Measurements from ENCODE around the gene DRD5. TPM values are rescaled to one million over a fixed set of nuclear protein-coding genes. Genes with fewer than 3 reads are reported as not detected.

DRD5 gene
- total RNA-seq, 1 donor from 2014 or later = not detected

DNA sequence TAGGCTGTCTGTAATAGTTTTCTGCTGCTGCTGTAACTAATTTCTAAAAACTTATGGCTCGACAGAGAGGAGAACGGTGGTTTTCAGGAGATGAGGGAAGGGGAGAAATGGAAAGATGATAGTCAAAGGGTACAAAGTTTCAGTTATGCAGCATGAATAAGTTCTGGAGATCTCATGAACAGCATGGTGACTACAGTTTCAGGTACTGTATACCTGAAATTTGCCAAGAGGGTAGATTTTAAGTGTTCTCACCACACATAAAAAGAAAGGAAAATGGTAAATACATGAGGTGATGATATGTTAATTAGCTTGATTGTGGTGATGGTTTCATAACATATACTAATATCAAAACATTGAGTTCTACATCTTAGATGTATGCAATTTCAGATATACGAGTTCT, 34.9 kb downstream of the DRD5 start:
- H3K4me1 ChIP-seq = no peaks in the 10 kb centered on the region
- H3K27ac ChIP-seq = no peak overlapping the region
- DNase-seq (ENCODE audit: extremely low spot score in 2 of 2) = no peak
- intact Hi-C loops (cut with DNase I) = no loop called here
- H3K36me3 ChIP-seq = no peaks in the 10 kb centered on the region
- H3K4me3 ChIP-seq = no peak overlapping the region
- no peaks in the 10 kb centered on the region for H3K27me3 ChIP-seq
- H3K9me3 ChIP-seq = no peaks in the 10 kb centered on the region
- TF ChIP-seq, protein P1, sequence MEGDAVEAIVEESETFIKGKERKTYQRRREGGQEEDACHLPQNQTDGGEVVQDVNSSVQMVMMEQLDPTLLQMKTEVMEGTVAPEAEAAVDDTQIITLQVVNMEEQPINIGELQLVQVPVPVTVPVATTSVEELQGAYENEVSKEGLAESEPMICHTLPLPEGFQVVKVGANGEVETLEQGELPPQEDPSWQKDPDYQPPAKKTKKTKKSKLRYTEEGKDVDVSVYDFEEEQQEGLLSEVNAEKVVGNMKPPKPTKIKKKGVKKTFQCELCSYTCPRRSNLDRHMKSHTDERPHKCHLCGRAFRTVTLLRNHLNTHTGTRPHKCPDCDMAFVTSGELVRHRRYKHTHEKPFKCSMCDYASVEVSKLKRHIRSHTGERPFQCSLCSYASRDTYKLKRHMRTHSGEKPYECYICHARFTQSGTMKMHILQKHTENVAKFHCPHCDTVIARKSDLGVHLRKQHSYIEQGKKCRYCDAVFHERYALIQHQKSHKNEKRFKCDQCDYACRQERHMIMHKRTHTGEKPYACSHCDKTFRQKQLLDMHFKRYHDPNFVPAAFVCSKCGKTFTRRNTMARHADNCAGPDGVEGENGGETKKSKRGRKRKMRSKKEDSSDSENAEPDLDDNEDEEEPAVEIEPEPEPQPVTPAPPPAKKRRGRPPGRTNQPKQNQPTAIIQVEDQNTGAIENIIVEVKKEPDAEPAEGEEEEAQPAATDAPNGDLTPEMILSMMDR (IDR thresholded peaks at IDR 0.05) = no peak
- TF ChIP-seq POLR2AphosphoS5 (IDR thresholded peaks at IDR 0.05; ENCODE audit: insufficient read depth in 1 of 2, low read depth in 1 of 2) (no peak), POLR2A (IDR thresholded peaks at IDR 0.05) (no peak)

DNA sequence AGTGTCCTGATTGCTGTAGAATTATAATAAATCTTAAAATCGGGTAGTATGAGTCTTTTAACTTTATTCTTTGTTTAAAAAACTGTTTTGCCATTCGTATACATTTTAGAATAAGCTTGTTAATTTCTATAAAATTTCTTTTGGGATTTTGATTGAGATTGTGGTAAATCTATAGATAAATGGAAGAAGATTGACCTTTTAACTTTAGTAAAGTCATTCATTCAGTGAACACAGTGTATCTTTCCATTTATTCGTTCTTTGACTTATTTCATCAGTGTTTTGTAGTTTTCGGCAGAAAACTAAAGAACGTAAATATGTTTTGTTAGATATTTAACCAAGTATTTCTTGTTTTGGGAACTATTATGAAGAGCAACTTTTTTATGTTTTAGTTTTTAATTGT, 38.9 kb downstream of the DRD5 start:
- TF ChIP-seq, protein P1 (IDR thresholded peaks at IDR 0.05) = no peak
- TF ChIP-seq POLR2AphosphoS5 (IDR thresholded peaks at IDR 0.05; ENCODE audit: insufficient read depth in 1 of 2, low read depth in 1 of 2) = no peak
- no peak for TF ChIP-seq POLR2A (IDR thresholded peaks at IDR 0.05)
- no peaks in the 10 kb centered on the region for H3K4me1 ChIP-seq
- intact Hi-C loops (cut with DNase I) = no loop called here
- H3K36me3 ChIP-seq = no peaks in the 10 kb centered on the region
- no peak overlapping the region for H3K27ac ChIP-seq
- H3K9me3 ChIP-seq = no peaks in the 10 kb centered on the region
- H3K4me3 ChIP-seq = no peak overlapping the region
- no peaks in the 10 kb centered on the region for H3K27me3 ChIP-seq
- DNase-seq (ENCODE audit: extremely low spot score in 2 of 2) = no peak

DNA sequence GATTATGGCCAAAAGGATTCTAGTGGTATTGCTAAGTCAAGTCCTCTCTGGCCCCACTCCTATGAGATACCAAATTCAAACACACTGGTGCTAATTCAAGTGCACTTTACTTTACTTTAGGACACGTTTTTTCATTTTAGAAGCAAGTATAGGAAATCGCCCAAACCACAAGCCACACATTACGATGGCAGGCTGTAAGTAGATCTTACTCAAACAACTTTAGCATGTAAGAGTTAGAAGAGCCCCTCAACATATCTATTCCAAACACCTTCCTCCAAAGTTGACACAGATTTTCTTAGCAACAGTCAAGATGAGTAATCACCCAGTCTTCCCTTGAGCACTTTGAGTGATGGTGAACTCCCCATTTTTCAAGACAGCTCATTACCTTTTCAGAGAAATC, 43.6 kb downstream of the DRD5 start:
- Histone ChIP-seq H3K36me3 (no peaks in the 10 kb centered on the region), H3K4me3 (no peak overlapping the region), H3K27me3 (no peaks in the 10 kb centered on the region), H3K9me3 (no peaks in the 10 kb centered on the region), H3K27ac (no peak overlapping the region), H3K4me1 (no peaks in the 10 kb centered on the region)
- intact Hi-C loops (cut with DNase I) = no loop called here
- DNase-seq (ENCODE audit: extremely low spot score in 2 of 2) = no peak
- TF ChIP-seq, protein P1 (IDR thresholded peaks at IDR 0.05) = no peak
- TF ChIP-seq POLR2AphosphoS5 (IDR thresholded peaks at IDR 0.05; ENCODE audit: insufficient read depth in 1 of 2, low read depth in 1 of 2) (no peak), POLR2A (IDR thresholded peaks at IDR 0.05) (no peak)

DNA sequence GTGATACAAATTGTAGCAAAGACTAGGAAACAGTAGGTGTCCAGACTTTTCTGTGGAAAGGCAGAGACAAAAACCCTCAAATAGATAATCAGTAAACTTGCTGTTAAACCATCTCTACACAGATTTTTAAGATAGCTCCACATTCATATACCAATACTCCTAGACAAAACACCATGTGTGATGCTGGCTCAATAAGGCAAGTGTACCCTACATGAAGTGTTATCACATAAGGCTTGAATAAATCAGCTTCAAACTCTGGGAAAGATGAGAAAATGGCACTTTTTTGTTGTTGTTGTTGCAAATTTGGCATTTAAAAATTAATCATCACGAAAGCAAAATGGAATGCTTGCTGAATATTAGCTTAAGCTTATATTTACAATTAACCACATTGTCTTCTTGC, 45.1 kb downstream of the DRD5 start:
- intact Hi-C loops (cut with DNase I) = no loop called here
- Histone ChIP-seq H3K4me1 (no peaks in the 10 kb centered on the region), H3K36me3 (no peaks in the 10 kb centered on the region), H3K27ac (no peak overlapping the region), H3K9me3 (no peaks in the 10 kb centered on the region), H3K27me3 (no peaks in the 10 kb centered on the region), H3K4me3 (no peak overlapping the region)
- TF ChIP-seq, protein P1 (IDR thresholded peaks at IDR 0.05) = no peak
- no peak for TF ChIP-seq POLR2AphosphoS5 (IDR thresholded peaks at IDR 0.05; ENCODE audit: insufficient read depth in 1 of 2, low read depth in 1 of 2)
- no peak for TF ChIP-seq POLR2A (IDR thresholded peaks at IDR 0.05)
- DNase-seq (ENCODE audit: extremely low spot score in 2 of 2) = no peak

DNA sequence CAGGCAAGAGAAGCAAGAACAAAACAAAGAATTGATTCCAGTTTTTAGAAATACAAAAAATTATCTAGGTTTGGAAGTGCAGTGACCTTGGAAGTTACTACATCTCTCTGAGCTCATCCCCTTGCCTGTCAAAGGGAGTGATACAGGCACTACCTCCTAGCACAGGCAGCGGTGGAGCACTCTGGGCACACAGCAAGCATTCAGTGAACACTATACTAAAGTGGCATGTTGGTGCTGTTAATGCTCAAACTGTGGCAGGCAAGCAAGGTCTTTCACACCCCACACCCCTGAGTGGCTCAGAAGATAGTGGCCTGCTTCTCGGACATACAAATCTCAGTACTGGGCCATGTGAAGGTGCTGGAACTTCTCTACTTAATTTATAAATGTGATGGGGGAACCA, 51.2 kb downstream of the DRD5 start:
- Histone ChIP-seq H3K27me3 (no peaks in the 10 kb centered on the region), H3K36me3 (peaks cover 0 to 5% of the 10 kb centered on the region in 2 donors), H3K4me1 (no peaks in the 10 kb centered on the region), H3K9me3 (no peaks in the 10 kb centered on the region), H3K4me3 (no peak overlapping the region), H3K27ac (no peak overlapping the region)
- intact Hi-C loops (cut with DNase I) = no loop called here
- DNase-seq (ENCODE audit: extremely low spot score in 2 of 2) = no peak
- TF ChIP-seq POLR2AphosphoS5 (IDR thresholded peaks at IDR 0.05; ENCODE audit: insufficient read depth in 1 of 2, low read depth in 1 of 2) (no peak), POLR2A (IDR thresholded peaks at IDR 0.05) (no peak)
- TF ChIP-seq, protein P1 (IDR thresholded peaks at IDR 0.05) = no peak

All from vagina (tissue), 2 donors.